HEK293 (cell line): ENCODE measurements around the gene TTC13.

Source experiments
- CTCF ChIP-seq: fragments of 450-650 bp; formaldehyde crosslinking; IDR thresholded peaks from 2 replicates; pipeline ENCODE4 v1.5.1; 2016; ENCODE audit warnings: missing biosample characterization, missing genetic modification characterization
- ELK4 ChIP-seq: IDR thresholded peaks from 2 replicates; pipeline ENCODE4 v1.6.1; 2011; ENCODE audit warnings: mild to moderate bottlenecking, low read depth, low read length, borderline replicate concordance
- INSM2 ChIP-seq: fragments of 450-650 bp; formaldehyde crosslinking; IDR thresholded peaks from 2 replicates; pipeline ENCODE4 v1.5.1; 2016; ENCODE audit warnings: missing biosample characterization, missing genetic modification characterization
- OVOL3 ChIP-seq: fragments of 450-650 bp; formaldehyde crosslinking; IDR thresholded peaks from 2 replicates; pipeline ENCODE4 v1.5.1; 2016; ENCODE audit warnings: missing biosample characterization, missing genetic modification characterization
- YY1 ChIP-seq: fragments of 450-650 bp; formaldehyde crosslinking; IDR thresholded peaks from 2 replicates; pipeline ENCODE4 v1.5.1; 2018; ENCODE audit warnings: missing biosample characterization, missing genetic modification characterization
- ZFP3 ChIP-seq: fragments of 450-650 bp; formaldehyde crosslinking; IDR thresholded peaks from 2 replicates; pipeline ENCODE4 v1.5.1; 2016; ENCODE audit warnings: low read depth, missing biosample characterization, missing genetic modification characterization
- ZNF146 ChIP-seq: fragments of 450-650 bp; formaldehyde crosslinking; IDR thresholded peaks from 2 replicates; pipeline ENCODE4 v1.5.1; 2016; ENCODE audit warnings: missing biosample characterization, missing genetic modification characterization
- ZNF24 ChIP-seq: fragments of 450-650 bp; formaldehyde crosslinking; IDR thresholded peaks from 2 replicates; pipeline ENCODE4 v1.5.1; 2016; ENCODE audit warnings: missing biosample characterization, missing genetic modification characterization
- ZNF274 ChIP-seq, 2 experiments: fragments of 200-500 bp in 1 of 2; fragments of 450-650 bp in 1 of 2; sonication (Bioruptor generic) in 1 of 2; formaldehyde crosslinking in 1 of 2; IDR thresholded peaks; 2 replicates each; pipeline versions ENCODE4 v1.5.1 to v1.6.1; 2014 to 2016; ENCODE audit warnings: borderline replicate concordance in 1 of 2, inconsistent platforms in 1 of 2, low read length in 1 of 2, missing biosample characterization in 1 of 2, missing genetic modification characterization in 1 of 2
- ZNF398 ChIP-seq: fragments of 450-650 bp; formaldehyde crosslinking; IDR thresholded peaks from 2 replicates; pipeline ENCODE4 v1.5.1; 2017; ENCODE audit warnings: missing biosample characterization, missing genetic modification characterization
- ZNF404 ChIP-seq: fragments of 450-650 bp; formaldehyde crosslinking; IDR thresholded peaks from 2 replicates; pipeline ENCODE4 v1.5.1; 2017; ENCODE audit warnings: missing biosample characterization, missing genetic modification characterization
- ZSCAN18 ChIP-seq: fragments of 450-650 bp; formaldehyde crosslinking; IDR thresholded peaks from 2 replicates; pipeline ENCODE4 v1.5.1; 2016; ENCODE audit warnings: missing biosample characterization, missing genetic modification characterization

GRCh38 chr1:230971771-230972170 lies 6.9 kb downstream of the TTC13 start:
- no peak for TF ChIP-seq ZFP3 (tag by site-specific recombination)
- TF ChIP-seq INSM2 (tag by site-specific recombination) = no peak
- no peak for TF ChIP-seq ZSCAN18 (tag by site-specific recombination)
- no peak for TF ChIP-seq CTCF (tag by site-specific recombination)
- TF ChIP-seq ZNF274 (IDR thresholded peaks at IDR 0.05; ENCODE audit: low read length) = no peak
- no peak for TF ChIP-seq ZNF274 (tag by site-specific recombination; IDR thresholded peaks at IDR 0.05; ENCODE audit: borderline replicate concordance)
- TF ChIP-seq ZNF404 (tag by site-specific recombination) = no peak
- no peak for TF ChIP-seq ELK4
- no peak for TF ChIP-seq OVOL3
- TF ChIP-seq YY1 (tag by site-specific recombination) = no peak
- no peak for TF ChIP-seq ZNF24 (tag by site-specific recombination)
- TF ChIP-seq ZNF398 (tag by site-specific recombination) = no peak
- TF ChIP-seq ZNF146 (tag by site-specific recombination) = no peak
